Tibial artery (tissue), 4 donors: ENCODE data around the gene CRYBB2.
"Not testable (repeated sequence)": the region's sequence is repeated elsewhere in the genome, so short reads cannot be mapped to it uniquely, and the experiment has no call there.

Experiments
- DNase-seq, 2 donors: peaks; one replicate each; pipeline ENCODE4 v3.0.0-alpha.2; 2019
- H3K27ac ChIP-seq, 2 donors: fragments of 200-600 bp; sonication (generic) in 1 of 2; 1 replicate in 1 of 2; 2 replicates in 1 of 2; pipeline ENCODE4 v1.5.1; 2018 to 2019; ENCODE audit warnings: mild to moderate bottlenecking in 1 of 2
- H3K27me3 ChIP-seq, 2 donors: fragments of 200-600 bp; sonication (generic) in 1 of 2; one replicate each; pipeline versions ENCODE4 v1.5.1 to v1.6.0; 2016 to 2019
- H3K36me3 ChIP-seq, 3 donors: fragments of 200-600 bp; sonication (generic) in 2 of 3; one replicate each; pipeline ENCODE4 v1.5.1; 2016 to 2019; ENCODE audit warnings: mild to moderate bottlenecking in 2 of 3
- H3K4me1 ChIP-seq, 4 donors: fragments of 200-600 bp; sonication (generic) in 2 of 4; 1 replicate in 3 of 4; 2 replicates in 1 of 4; pipeline ENCODE4 v1.5.1; 2016 to 2019
- H3K4me3 ChIP-seq, 2 donors: fragments of 200-600 bp; sonication (generic) in 1 of 2; 1 replicate in 1 of 2; 2 replicates in 1 of 2; pipeline ENCODE4 v1.5.1; 2018 to 2019; ENCODE audit warnings: mild to moderate bottlenecking in 2 of 2
- H3K9me3 ChIP-seq, 3 donors: fragments of 200-600 bp; sonication (generic) in 1 of 3; one replicate each; pipeline ENCODE4 v1.5.1; 2016 to 2019
- CTCF ChIP-seq, 2 experiments: fragments of 200-600 bp in 1 of 2; fragments of 450-650 bp in 1 of 2; IDR thresholded peaks; one replicate each; pipeline ENCODE4 v1.5.1; 2017 to 2019; ENCODE audit warnings: antibody characterized with exemption in 2 of 2, mild to moderate bottlenecking in 1 of 2, moderate library complexity in 1 of 2
- intact Hi-C: fragments of 100-400 bp; cut with DNase I; formaldehyde crosslinking; loops from one replicate; pipeline ENCODE4 v1.15.0; 2023; ENCODE audit warnings: low total_unique reads

Gene CRYBB2

DNA sequence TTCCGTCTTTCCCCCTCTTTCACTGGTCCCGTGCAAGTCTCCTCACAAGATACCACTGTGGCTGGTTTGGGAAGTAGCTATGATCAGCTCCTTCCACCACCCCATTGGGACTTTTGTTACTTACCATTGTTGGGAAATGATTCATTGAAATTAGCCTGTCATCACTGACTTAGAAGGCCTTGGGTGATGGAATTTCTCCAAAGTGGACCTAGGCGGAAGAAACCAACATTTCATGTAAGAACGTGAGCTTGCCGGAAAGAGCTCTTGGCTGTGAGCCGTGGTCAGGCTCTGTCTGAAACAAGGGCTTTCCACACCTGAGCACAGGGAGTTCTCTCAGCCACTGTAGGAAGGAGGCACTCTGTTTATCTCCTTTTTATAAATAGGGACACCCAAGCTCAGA, 43.3 kb upstream of the CRYBB2 start:
- H3K9me3 ChIP-seq: peaks cover 0 to 4% (median 0%) of the 10 kb centered on the region in 3 donors
- DNase-seq: no peak
- H3K27me3 ChIP-seq: no peaks in the 10 kb centered on the region
- peaks cover 65 to 96% (median 92%) of the 10 kb centered on the region in 3 donors for H3K36me3 ChIP-seq
- no peak for TF ChIP-seq CTCF (IDR thresholded peaks at IDR 0.05)
- H3K4me3 ChIP-seq: no peak overlapping the region
- H3K4me1 ChIP-seq: peaks cover 0 to 4% (median under 1%) of the 10 kb centered on the region in 4 donors
- intact Hi-C loops: no loop called here
- no peak overlapping the region for H3K27ac ChIP-seq

- no peaks in the 10 kb centered on the region for H3K27me3 ChIP-seq
- H3K4me1 ChIP-seq: peaks cover 0 to 7% (median 2%) of the 10 kb centered on the region in 4 donors
- no peak overlapping the region for H3K4me3 ChIP-seq
- H3K36me3 ChIP-seq: peaks cover 59 to 96% (median 93%) of the 10 kb centered on the region in 3 donors
- H3K27ac ChIP-seq: no peak overlapping the region
- no peak for DNase-seq
- H3K9me3 ChIP-seq: peaks cover 0 to 4% (median 0%) of the 10 kb centered on the region in 3 donors
- intact Hi-C loops: no loop called here
- no peak for TF ChIP-seq CTCF (IDR thresholded peaks at IDR 0.05)
Measured at GRCh38 chr22:25176799-25177198, 42.6 kb upstream of the CRYBB2 start.

DNA sequence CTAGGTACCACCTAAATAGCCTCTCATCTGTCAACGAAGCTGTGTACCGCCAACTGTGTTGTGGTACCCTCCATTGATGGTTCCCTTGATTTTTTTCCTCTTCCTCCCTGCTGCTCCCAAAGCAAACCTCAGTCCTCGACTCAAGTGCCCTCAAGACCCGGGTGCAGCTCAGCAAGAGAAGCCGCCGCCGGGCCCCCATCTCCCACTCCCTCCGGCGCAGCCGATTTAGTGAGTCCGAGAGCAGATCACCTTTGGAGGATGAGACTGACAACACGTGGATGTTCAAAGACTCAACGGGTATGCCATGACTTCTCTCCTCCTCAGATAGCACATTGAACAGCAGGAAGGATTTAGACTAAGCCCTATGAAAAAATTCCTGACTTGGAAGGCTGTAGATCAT, 42.2 kb upstream of the CRYBB2 start:
- Histone ChIP-seq H3K27ac (no peak overlapping the region), H3K9me3 (peaks cover 0 to 4% (median 0%) of the 10 kb centered on the region in 3 donors), H3K36me3 (peaks cover 59 to 94% (median 90%) of the 10 kb centered on the region in 3 donors), H3K4me1 (peaks cover 0 to 11% (median 2%) of the 10 kb centered on the region in 4 donors), H3K27me3 (no peaks in the 10 kb centered on the region), H3K4me3 (no peak overlapping the region)
- intact Hi-C loops: no loop called here
- no peak for TF ChIP-seq CTCF (IDR thresholded peaks at IDR 0.05)
- DNase-seq: no peak

DNA sequence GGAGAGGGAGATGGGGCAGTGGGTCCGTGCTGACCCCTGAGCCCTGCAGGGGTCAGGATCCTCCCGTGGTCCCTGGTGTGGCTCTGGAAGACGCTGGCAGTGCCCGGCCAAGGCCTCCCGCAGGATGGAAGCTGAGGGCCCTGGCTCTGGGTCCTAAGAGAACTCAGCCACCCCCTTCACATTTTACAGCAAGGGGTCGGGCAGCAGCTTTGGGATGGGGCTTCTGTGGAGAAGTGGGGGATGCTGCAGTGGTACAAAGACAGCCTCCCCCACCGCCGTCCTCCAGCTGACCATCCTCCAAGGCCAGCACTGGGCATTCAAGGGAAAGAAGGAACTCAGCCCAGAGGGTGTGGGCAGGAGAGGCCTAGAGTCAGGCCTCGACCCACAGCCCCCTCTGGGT, 41.5 kb upstream of the CRYBB2 start:
- Histone ChIP-seq H3K27ac (no peak overlapping the region), H3K36me3 (peaks cover 54 to 92% (median 89%) of the 10 kb centered on the region in 3 donors), H3K4me3 (no peak overlapping the region), H3K9me3 (peaks cover 0 to 4% (median 0%) of the 10 kb centered on the region in 3 donors), H3K27me3 (no peaks in the 10 kb centered on the region), H3K4me1 (peaks cover 0 to 18% (median 6%) of the 10 kb centered on the region in 4 donors)
- no peak for DNase-seq
- TF ChIP-seq CTCF (IDR thresholded peaks at IDR 0.05): no peak
- intact Hi-C loops: no loop called here

DNA sequence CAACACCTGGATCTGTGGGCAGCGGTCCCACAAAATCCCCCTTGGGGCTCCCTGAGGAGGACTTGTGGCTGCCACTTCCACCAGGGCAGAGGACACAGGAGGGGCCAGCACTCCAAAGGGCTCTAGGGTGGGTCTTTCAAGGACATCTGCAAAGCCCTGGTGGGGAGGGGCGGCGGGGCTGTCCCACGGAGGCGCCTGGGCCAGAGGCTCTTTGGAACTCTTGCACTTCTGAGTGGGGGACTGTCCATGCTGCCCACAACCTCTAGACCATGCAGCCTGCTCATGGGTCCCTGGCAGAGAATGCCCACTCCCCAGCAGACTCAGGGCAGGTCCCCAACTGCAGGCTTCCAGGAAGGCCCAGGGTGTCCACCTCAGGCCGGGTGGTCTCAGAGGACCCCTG, 41.1 kb upstream of the CRYBB2 start:
- H3K27me3 ChIP-seq, DNase-seq, intact Hi-C loops, H3K27ac ChIP-seq, H3K4me3 ChIP-seq, H3K9me3 ChIP-seq: not testable (repeated sequence)
- peaks cover 54 to 91% (median 84%) of the 10 kb centered on the region in 3 donors for H3K36me3 ChIP-seq
- peaks cover 0 to 21% (median 8%) of the 10 kb centered on the region in 4 donors for H3K4me1 ChIP-seq

DNA sequence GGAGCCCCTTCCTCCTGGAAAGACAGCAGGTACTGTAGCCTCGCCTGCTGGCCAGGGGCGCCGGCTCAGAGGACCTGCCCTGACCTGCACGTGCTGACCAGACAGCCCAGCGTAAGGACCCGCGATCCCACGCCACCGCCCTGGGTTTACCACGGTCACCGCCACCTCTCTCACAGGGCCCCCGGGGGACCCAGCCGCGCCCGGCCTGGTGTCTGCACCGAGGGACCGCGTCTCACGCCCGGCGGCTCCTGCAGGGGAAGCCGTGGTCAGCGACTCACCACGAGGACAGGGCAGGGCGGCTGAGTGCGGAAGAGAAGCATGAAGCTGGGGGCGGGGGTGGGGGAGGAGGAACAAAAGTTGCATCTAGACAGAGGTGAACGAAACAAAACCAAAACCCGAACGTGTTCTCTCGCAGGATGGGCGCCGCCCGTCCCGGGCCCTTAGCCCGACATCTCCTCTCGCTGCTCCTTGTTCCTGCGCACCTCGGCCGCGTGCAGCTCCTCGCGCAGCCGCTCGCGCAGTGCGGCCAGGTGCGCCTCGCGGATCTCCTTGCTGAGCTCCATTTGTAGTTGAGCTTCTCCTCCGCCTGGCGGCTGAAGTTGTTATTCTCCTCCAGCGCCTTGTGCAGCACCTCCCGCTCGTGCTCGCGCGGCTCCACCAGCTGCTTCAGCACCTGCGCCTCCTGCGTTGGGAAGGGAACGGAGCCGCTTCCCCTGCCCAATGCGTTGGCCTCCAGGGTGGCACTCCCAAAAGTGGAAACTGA, 40.4 kb upstream of the CRYBB2 start:
- DNase-seq, H3K27me3 ChIP-seq, H3K4me3 ChIP-seq, H3K9me3 ChIP-seq, intact Hi-C loops, H3K27ac ChIP-seq: not testable (repeated sequence)
- H3K4me1 ChIP-seq: peaks cover 0 to 21% (median 8%) of the 10 kb centered on the region in 4 donors
- peaks cover 52 to 93% (median 83%) of the 10 kb centered on the region in 3 donors for H3K36me3 ChIP-seq
